Measurements from ENCODE around the gene POFUT1. TPM values are rescaled to one million over a fixed set of nuclear protein-coding genes. Genes with fewer than 3 reads are reported as not detected.

The POFUT1 gene
- total RNA-seq, 1 donor from 2014 or later: 29.5 TPM

- H3K4me3 Mint-ChIP-seq (ENCODE audit: unreplicated experiment): no peak overlapping the region
- no peak for DNase-seq
- H3K36me3 Mint-ChIP-seq (ENCODE audit: unreplicated experiment): no peaks in the 10 kb centered on the region
- H3K9me3 Mint-ChIP-seq (ENCODE audit: unreplicated experiment): no peaks in the 10 kb centered on the region
- no peak for TF ChIP-seq CTCF (IDR thresholded peaks at IDR 0.05; ENCODE audit: partially characterized antibody, unreplicated experiment)
- peaks cover 6% of the 10 kb centered on the region for H3K4me1 Mint-ChIP-seq (ENCODE audit: low read depth, unreplicated experiment)
- no peaks in the 10 kb centered on the region for H3K27me3 Mint-ChIP-seq (ENCODE audit: unreplicated experiment)
- no peak overlapping the region for H3K27ac Mint-ChIP-seq (ENCODE audit: unreplicated experiment)
Measured at GRCh38 chr20:32285621-32286371, 78.1 kb downstream of the POFUT1 start.

GRCh38 chr20:32287231-32287638, 79.6 kb downstream of the POFUT1 start:
- Mint-ChIP-seq H3K27me3 (ENCODE audit: unreplicated experiment) (no peaks in the 10 kb centered on the region), H3K9me3 (ENCODE audit: unreplicated experiment) (peaks cover 1% of the 10 kb centered on the region)

More at GRCh38 chr20:32287231-32287638, 79.6 kb downstream of the POFUT1 start:
- DNase-seq: no peak
- no peaks in the 10 kb centered on the region for H3K36me3 Mint-ChIP-seq (ENCODE audit: unreplicated experiment)
- peaks cover 3% of the 10 kb centered on the region for H3K4me1 Mint-ChIP-seq (ENCODE audit: low read depth, unreplicated experiment)
- no peak for TF ChIP-seq CTCF (IDR thresholded peaks at IDR 0.05; ENCODE audit: partially characterized antibody, unreplicated experiment)
- H3K27ac Mint-ChIP-seq (ENCODE audit: unreplicated experiment): no peak overlapping the region
- H3K4me3 Mint-ChIP-seq (ENCODE audit: unreplicated experiment): no peak overlapping the region

Other genes with a start within 250 kb of the POFUT1 start
- gene XKR7, start 239.7 kb upstream of the POFUT1 start, total RNA-seq (ENCODE audit: unreplicated experiment): 284 TPM
- gene CCM2L, start 197.4 kb upstream of the POFUT1 start, total RNA-seq (ENCODE audit: unreplicated experiment): 6.3 TPM
- 0.78 TPM for gene HCK, start 155.6 kb upstream of the POFUT1 start, total RNA-seq (ENCODE audit: unreplicated experiment)
- 106 TPM for gene TM9SF4, start 98.2 kb upstream of the POFUT1 start, total RNA-seq (ENCODE audit: unreplicated experiment)
- 34.9 TPM for gene PLAGL2, start 137 bp upstream of the POFUT1 start, total RNA-seq (ENCODE audit: unreplicated experiment)
- gene KIF3B, start 69.8 kb downstream of the POFUT1 start, total RNA-seq (ENCODE audit: unreplicated experiment): 55.3 TPM
- 85.1 TPM for gene ASXL1, start 150.5 kb downstream of the POFUT1 start, total RNA-seq (ENCODE audit: unreplicated experiment)

All from glutamatergic neuron (in vitro differentiated cells).